Skin of body (tissue), 2 donors: ENCODE data around the gene DGKD. TPM values are rescaled to one million over a fixed set of nuclear protein-coding genes. Genes with fewer than 3 reads are reported as not detected.
"Not testable (repeated sequence)": the region's sequence is repeated elsewhere in the genome, so short reads cannot be mapped to it uniquely, and the experiment has no call there.

Experiments
- DNase-seq: peaks from one replicate; lab custom pipeline; 2025; lab: John Stamatoyannopoulos, UW
- total RNA-seq: library from RNA; depleted of rRNA; stranded (reverse); fragments of >200 nt; gene quantifications from one replicate; pipeline ENCODE4 v1.2.3, GENCODE V29; 2014

DGKD gene
- total RNA-seq, 1 donor from 2014 or later = 27.6 TPM

GRCh38 chr2:233336091-233336490, 18.2 kb upstream of the DGKD start:
- not testable (repeated sequence) for DNase-seq

GRCh38 chr2:233336541-233336940, 17.8 kb upstream of the DGKD start:
- DNase-seq = no peak

GRCh38 chr2:233338046-233338445, 16.2 kb upstream of the DGKD start:
- no peak for DNase-seq

- DNase-seq = no peak
Measured at GRCh38 chr2:233338812-233339368, 15.4 kb upstream of the DGKD start.

DNA sequence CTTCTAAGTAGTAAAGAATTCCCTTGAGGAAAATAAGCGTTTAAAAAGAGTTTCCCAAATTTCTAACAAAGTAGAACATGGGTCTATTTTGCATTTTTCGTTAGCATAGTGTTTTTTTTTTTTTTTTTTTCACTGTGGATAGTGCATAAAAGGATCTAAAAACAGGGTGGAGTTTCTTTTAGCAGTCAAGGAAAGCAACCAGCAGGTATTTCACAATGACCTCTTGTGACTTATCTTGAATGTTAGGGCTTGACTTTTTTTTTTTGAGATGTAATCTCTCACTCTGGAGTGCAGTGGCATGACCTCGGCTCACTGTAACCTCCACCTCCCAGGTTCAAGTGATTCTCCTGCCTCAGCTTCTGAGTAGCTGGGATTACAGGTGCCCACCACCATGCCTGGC, 14.9 kb upstream of the DGKD start:
- no peak for DNase-seq

GRCh38 chr2:233341296-233341695, 13.0 kb upstream of the DGKD start:
- no peak for DNase-seq

DNA sequence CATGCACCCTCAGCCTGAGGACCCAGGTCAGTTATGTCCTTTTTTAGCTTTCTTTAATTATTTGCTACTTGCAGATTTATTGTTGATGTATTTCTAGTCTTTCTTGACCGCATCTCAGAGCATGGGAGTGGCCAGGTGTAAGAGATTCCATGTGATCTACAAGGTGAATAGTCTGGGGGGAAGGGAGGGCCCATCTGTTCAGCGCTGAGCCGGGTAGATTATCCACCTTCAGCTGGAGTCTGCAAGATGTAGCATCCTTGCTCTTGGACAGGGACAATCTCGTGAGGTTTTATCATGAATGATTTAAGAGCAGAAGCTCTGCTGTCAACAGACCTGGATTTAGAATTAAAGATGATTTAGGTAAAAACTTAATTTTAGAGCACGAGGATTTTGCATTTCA, 12.0 kb upstream of the DGKD start:
- no peak for DNase-seq

DNA sequence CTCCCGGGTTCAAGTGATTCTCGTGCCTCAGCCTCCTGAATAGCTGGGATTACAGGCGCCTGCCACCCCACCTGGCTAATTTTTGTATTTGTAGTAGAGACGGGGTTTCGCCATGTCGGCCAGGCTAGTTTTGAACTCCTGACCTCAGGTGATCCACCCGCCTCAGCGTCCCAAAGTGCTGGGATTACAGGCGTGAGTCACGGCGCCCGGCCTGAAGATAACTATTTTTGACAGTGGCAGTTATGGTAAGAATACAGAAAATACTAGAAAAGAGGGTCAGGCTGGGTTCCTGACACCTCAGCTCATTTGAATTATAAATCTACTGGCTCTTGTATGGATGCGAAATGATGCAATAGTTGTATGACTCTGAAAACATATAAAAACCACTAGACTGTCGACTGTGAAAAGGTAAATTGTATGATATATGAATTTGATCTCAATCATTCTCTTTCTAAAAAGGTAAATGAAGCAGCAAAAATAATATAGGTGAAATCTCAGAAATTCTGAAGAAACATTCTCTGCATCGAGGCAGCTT, 11.1 kb upstream of the DGKD start:
- DNase-seq = no peak

DNA sequence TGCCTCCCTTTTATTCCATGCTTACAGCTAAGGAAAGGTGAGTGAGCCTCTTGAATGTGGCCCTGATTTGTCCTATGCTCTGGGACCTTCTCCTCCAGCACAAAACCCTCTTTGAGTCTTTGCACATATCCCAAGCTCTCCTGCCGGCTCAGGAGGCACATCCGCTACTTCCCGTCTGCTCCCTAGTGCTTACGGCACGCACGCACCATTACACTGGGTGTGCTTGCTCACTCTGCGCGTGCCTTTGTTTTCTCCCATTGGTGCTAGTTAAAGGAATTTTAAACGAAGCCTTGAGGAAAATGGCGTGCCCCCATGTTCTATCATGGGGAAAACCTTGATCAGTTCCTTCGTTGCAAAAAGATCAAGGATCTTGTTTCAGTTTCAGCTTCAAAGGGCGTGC, 7.9 kb upstream of the DGKD start:
- no peak for DNase-seq

DNA sequence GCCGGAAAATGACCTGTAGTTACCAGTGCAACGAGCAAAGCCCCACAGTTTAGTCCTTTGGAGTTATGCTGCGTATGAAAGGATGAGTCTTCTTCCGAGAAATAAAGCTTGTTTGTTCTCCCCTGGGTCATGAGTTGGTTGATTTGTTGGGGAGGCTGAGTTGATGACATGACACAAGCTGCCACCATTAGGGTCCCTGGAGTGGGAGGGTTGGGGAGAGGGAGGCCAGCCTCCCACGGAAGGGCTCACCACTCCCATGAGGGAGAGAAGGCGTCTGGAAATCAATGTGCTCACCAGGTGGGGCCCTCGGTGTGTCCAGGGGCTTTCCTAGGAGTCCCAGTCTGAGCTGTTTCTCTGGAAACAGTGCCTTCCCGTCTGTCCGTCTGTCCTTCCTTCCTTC, 7.4 kb upstream of the DGKD start:
- DNase-seq = no peak

DNA sequence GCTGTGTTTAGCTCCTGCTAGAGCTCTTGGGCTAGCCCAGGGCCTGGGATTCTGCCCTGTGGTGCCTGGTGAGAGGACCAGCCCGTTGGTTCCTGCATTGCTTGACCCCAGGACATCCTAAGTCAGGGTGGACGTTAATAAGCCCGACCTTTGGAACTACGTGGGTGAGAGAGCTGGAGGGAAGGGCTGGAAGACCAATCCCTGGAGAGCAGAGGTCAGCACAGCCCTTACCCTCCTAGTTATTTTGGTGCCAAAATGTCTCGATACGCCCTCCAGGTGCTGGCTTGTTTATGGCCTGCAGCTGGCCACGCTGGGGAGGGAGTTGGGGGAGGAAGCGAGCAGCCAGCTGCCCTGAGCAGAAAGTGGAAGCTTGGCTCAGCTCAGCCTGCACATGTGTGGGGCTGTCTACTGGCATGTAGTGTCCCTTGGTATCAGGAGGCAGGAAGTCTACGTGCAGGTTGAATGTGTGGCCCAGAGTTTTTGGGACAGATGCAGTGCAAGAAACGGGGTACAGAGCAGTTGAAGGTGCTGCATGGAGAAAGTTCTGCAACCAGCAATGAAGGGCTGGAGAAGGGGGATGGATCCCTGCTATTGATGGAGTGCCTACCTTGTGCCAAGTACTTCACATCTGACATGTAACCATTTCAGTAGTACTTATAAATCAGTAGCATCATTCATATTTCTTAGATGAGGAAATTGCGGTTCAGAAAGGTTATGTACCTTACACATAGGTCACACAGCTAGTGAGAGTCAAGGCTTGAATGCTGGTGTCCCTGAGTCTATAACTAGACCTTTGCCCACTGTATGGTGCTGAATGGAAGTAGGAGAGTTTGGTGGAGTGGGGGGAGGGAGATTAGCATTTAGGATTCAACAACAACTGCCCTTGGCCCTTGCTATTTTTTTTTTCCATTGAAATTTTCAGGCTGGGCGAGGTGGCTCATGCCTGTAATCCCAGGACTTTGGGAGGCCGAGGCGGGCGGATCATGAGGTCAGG, 5.0 kb upstream of the DGKD start:
- no peak for DNase-seq

GRCh38 chr2:233350708-233351107, 3.6 kb upstream of the DGKD start:
- DNase-seq = no peak

DNA sequence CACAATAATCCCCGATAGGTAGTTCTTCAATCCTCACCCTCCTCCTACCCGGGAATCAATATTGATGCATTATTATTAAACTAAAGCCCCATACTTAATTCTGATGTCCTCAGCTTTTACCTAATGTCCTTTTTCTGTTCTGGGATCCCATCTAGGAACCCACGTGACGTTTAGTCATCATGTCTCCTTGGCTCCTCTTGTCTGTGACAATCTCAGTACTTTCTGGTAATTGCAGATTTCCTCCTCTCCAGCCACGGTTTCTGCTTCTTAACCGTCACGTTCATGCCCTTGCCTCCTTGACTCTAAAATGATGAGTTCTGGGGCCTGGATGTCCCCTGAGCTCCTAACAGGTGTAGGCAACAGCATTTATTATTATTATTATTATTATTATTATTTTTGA, 2.9 kb upstream of the DGKD start:
- no peak for DNase-seq

DNA sequence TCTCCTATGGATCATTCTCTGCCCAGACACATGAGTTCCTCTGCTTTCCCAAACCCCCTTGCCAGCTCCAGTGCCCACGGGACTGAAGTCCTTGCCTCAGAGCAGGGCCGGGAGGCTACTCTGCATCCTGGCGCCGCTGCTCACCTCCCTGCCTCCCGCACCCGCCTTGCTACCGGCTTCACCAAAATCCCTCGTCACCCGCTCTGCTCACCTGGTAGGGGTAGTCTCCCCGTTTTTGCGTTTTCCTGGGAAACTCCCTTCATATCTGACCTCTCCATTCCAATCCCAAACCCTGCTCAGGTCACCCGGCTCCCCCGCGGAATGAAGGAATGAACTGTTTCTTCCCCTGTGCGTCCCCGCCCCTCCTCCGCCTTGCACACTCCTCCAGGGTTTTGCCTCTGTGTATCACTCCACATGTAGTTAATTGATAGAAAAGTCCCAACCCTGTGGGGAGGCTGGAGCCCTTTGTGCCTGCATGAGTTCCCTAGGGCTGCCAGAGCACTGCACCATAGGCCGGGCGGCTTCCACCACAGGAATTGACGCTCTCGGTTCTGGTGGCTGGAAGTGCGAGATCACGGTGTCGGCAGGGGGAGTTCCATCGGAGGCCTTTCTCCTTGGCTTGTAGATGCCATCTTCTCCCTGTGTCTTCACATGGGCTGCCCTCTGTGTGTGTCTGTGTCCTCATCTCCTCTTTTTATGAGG, 2.0 kb upstream of the DGKD start:
- no peak for DNase-seq

DNA sequence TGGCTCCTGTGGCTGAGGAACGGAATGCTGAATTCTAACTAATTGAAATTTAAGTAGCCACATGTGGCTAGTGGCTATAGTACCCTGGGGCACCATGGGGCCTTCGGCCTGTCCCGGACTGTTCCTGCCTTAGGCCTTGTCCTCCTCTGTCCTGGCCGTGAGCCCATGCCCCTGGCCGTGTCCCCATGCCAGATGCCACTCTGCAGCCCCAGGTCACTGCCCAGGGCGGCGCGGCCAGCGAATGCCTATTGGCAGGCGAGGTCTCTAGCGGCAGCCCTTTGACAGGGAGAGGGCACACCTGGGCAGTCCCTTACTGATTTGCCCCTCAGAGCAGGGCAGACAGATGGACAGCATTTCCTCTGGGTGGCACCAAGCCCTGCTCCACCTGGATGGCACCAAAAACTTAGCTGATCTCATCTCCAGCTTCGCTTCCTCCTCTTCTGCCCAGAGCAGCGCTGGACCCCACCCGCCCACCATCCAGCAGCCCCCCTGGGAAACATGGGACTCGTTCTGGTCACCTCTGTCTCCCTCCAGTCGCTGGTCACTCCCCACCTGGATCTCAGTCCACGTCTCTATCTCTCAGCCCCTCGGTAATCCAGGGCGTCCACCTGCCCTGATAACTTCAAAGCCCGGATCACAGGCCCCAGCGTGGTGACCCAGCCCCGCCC, 1.1 kb upstream of the DGKD start:
- DNase-seq = no peak

DNA sequence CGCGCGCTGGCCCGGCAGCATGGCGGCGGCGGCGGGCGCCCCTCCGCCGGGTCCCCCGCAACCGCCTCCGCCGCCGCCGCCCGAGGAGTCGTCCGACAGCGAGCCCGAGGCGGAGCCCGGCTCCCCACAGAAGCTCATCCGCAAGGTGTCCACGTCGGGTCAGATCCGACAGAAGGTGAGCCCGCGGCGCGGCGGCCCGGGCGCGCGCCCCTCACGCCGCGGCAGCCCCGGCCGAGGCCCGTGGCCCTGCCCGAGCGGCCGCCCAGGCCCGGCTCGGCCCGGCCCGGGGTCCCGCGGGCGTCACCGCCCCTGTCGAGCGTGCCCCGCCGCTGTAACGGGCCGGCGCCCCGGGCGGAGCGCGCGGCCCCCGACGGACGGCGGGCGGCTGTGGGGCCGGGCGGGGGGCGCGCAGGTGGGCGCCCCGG, 218 bp downstream of the DGKD start:
- DNase-seq = no peak

- no peak for DNase-seq
Measured at GRCh38 chr2:233354971-233355574, 779 bp downstream of the DGKD start.

DNA sequence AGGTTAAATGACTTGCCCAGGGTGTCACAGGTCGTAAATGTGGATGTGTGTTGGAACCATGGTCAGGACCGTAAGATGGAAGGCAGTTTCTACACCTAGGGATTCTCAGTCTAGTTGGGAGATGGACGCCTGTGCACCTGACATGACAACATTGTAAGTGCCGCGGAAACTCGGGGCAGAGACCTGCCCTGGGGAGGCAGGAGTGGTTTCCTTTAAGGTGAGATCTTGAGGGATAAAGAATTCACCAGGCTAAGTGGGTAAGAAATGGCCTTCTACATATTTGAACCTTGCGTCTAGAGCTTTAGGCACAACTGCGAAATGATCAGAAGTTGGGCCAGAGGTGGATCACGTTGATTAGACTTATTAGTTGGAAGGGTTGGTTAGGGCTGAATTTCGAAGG, 1.6 kb downstream of the DGKD start:
- no peak for DNase-seq

DNA sequence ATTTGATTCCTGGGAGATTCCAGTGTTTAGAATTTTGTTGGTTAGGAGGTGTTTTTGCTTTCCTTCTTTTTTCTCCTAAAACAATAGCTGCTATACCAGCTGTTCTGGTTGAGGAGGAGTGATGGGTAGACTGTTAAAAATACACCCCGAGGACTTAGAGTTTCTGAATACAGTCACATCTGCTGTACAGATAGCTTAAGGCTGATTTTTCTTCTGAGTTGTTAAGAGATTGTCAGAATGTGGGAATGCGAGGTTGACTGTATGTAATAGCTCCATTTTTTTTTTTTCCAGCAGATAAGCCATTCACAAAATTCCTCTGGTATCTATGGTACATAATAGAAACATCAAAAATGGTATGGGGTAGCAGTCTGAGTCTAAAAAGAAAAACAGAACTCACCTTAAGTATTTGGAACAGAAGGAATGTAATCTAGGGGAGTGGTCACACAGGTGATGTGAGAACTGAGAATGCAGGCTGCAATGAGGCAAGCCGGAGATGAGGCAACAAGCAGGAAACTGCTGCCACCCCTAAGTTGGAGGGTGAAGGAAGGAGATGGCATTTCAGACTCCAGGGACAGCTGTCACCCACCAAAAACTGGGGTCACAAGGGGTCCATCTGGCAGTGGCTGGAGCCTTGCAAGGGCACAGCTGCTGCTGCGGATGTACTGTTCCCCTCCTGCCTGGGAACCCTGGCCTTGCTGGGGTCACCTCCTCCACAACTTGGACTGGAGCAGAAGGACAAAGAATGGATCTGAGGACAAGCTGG, 2.4 kb downstream of the DGKD start:
- no peak for DNase-seq

DNA sequence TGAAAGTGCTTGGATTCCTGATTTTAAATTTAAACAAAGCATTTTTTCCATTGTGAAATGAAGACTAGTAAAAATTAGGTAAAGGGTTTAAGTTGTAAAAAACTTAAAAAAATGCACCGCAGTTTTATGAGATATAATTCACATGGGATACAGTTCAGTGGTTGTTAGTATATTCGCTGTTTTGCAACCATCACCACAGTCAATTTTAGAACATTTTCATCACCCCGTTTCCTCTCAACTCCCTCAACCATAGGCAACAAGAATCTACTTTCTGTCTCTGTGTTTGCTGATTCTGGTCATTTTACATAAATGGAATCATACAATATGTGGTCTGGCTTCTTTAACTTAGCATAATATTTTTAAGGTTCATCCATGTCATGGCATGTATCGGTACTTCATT, 4.0 kb downstream of the DGKD start:
- no peak for DNase-seq
